Activated T-cell treated with anti-CD3 and anti-CD28 coated beads, Interleukin-2, amount 50 U/mL, for 72 hours (primary cell): ENCODE data around the gene LMNB1. TPM values are rescaled to one million over a fixed set of nuclear protein-coding genes. Genes with fewer than 3 reads are reported as not detected.
"Not testable (repeated sequence)": the region's sequence is repeated elsewhere in the genome, so short reads cannot be mapped to it uniquely, and the experiment has no call there.

ENCODE experiments used
- ATAC-seq, 2 donors: fragments of 150-1000 bp; cut with Tn5 transposase; replicated peaks in 1 of 2; 2 replicates each; pipeline ENCODE4 v1.10.0; 2021; ENCODE audit warnings: moderate library complexity in 2 of 2, mild to moderate bottlenecking in 1 of 2
- DNase-seq, 2 donors: peaks; one replicate each; pipeline ENCODE4 v3.0.0; 2021 to 2022; ENCODE audit warnings: mixed read lengths in 1 of 2
- H3K27ac Mint-ChIP-seq: one replicate; pipeline ENCODE4 v1.8.0; 2022; ENCODE audit warnings: mild to moderate bottlenecking, moderate library complexity, mixed read lengths
- H3K27me3 Mint-ChIP-seq: one replicate; pipeline ENCODE4 v1.8.0; 2022; ENCODE audit warnings: low read depth, mixed read lengths
- H3K36me3 Mint-ChIP-seq, 2 donors: one replicate each; pipeline ENCODE4 v1.8.0; 2022; ENCODE audit warnings: mixed read lengths in 2 of 2, mild to moderate bottlenecking in 1 of 2; ENCODE audit not compliant: insufficient read depth in 2 of 2
- H3K4me1 Mint-ChIP-seq: one replicate; pipeline ENCODE4 v1.8.0; 2022; ENCODE audit warnings: low read depth, mixed read lengths
- H3K4me3 Mint-ChIP-seq, 2 donors: one replicate each; pipeline ENCODE4 v1.8.0; 2022; ENCODE audit warnings: mild to moderate bottlenecking in 2 of 2, mixed read lengths in 2 of 2, moderate library complexity in 2 of 2
- H3K9me3 Mint-ChIP-seq, 2 donors: one replicate each; pipeline ENCODE4 v1.8.0; 2022; ENCODE audit warnings: mixed read lengths in 2 of 2
- total RNA-seq, 2 donors: library from RNA; stranded (reverse); gene quantifications; one replicate each; pipeline ENCODE4 v1.2.3, GENCODE V29; 2022

Gene LMNB1
- total RNA-seq, 2 donors from 2014 or later, result 186 to 211 TPM

DNA sequence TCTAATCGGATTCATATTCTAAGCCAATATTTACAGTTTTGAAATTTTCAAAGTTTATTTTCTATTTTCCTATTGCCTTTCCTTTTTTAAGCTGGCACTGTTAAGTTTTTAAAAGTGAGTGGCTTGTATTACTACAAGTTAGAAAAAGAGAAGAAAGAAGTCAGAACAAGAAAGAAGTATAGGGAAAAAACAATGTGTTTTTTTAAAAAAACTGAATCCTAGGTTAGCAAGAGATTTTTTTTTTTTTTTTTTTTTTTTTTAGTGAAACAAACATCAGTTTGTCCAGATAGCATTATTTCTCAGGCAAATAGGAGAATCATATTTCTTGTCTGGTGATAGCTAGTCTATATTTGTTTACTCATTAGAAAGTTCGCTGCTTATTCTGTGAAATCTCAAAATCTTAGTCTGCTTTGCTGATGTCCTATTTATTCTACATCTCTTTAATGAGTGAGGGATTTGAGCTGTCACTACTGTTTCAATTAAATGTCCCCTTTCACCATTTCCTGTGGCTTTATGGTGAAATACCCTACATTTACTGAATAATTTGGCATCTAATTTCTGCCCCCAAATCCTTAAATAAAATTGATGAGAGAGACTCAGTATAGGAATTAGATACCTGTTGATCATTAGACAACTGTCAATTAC, 19.1 kb upstream of the LMNB1 start:
- ATAC-seq, result no peak
- H3K4me3 Mint-ChIP-seq, result peak overlapping the region; percentile 62 to 75
- no peak for DNase-seq
- H3K27me3 Mint-ChIP-seq, result no peaks in the 10 kb centered on the region
- H3K9me3 Mint-ChIP-seq, result peaks cover 0 to 2% of the 10 kb centered on the region in 2 donors
- H3K27ac Mint-ChIP-seq, result peak overlapping the region; percentile 70
- peaks cover 57% of the 10 kb centered on the region for H3K4me1 Mint-ChIP-seq
- peaks cover 2 to 3% of the 10 kb centered on the region in 2 donors for H3K36me3 Mint-ChIP-seq

DNA sequence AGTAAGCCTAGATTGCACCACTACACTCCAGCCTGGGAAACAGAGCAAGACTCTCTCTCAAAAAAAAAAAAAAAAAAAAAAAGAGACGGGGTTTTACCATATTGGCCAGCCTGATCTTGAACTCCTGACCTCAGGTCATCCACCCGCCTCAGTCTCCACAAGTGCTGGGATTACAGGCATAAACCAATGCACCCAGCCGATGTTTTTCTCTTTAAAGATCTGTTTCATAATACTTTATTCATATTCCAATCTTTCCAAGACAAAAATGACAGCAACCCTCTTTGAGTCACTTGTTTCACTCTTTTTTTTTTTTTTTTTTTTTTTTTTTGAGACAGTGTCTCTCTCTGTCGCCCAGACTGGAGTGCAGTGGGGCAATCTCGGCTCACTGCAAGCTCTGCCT, 13.6 kb upstream of the LMNB1 start:
- Mint-ChIP-seq H3K4me3 (peak overlapping the region; percentile 36 to 49), H3K9me3 (peaks cover 0 to 2% of the 10 kb centered on the region in 2 donors), H3K27ac (peak overlapping the region; percentile 77), H3K36me3 (peaks cover 2 to 3% of the 10 kb centered on the region in 2 donors), H3K27me3 (no peaks in the 10 kb centered on the region), H3K4me1 (peaks cover 55% of the 10 kb centered on the region)
- no peak for ATAC-seq
- no peak for DNase-seq

DNA sequence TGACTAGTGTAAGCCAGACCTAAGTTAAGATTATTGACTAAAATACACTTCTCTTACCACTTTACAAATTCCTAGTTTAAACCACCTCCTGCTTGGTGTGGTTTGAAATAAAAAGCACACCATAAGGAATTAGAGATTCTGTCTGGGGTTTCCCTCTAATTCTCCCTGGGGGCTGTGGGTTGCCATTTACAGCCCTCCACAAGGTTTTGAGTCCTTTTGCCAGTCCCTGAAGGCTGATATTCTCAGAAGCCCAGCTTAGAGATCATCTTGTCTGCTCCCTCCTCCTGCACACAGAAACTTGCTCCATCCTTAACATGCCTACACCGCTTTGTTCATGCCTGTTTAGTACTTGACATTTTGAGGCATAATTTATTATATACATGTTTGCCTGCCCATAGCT, 7.2 kb upstream of the LMNB1 start:
- no peak for ATAC-seq
- no peaks in the 10 kb centered on the region for H3K27me3 Mint-ChIP-seq
- H3K27ac Mint-ChIP-seq, result peak overlapping the region; percentile 57

DNA sequence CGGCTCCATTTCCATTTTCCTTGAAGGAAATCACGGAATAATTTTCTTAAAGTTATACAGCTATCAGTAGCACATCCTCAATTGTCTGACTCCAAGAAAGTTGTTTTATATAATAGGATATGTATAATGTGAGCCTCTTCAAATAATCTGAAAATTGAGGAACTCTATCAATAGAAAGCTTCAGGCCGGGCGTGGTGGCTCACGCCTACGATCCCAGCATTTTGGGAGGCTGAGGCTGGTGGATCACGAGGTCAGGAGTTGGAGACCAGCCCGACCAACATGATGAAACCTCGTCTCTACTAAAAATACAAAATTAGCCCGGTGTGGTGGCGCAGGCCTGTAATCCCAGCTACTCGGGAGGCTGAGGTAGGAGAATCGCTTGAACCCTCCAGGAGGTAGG, 3.4 kb upstream of the LMNB1 start:
- peaks cover 12% of the 10 kb centered on the region for H3K4me1 Mint-ChIP-seq
- H3K4me3 Mint-ChIP-seq, H3K27me3 Mint-ChIP-seq, H3K9me3 Mint-ChIP-seq, H3K36me3 Mint-ChIP-seq, ATAC-seq, DNase-seq, H3K27ac Mint-ChIP-seq: not testable (repeated sequence)

More for the DNA sequence above, 7.2 kb upstream of the LMNB1 start:
- Mint-ChIP-seq H3K36me3 (no peaks in the 10 kb centered on the region), H3K4me3 (no peak overlapping the region), H3K9me3 (no peaks in the 10 kb centered on the region), H3K4me1 (no peaks in the 10 kb centered on the region)
- no peak for DNase-seq

- H3K4me1 Mint-ChIP-seq, result peaks cover 18% of the 10 kb centered on the region
- not testable (repeated sequence) for H3K4me3 Mint-ChIP-seq, H3K27ac Mint-ChIP-seq, DNase-seq, H3K9me3 Mint-ChIP-seq, H3K27me3 Mint-ChIP-seq, H3K36me3 Mint-ChIP-seq, ATAC-seq
Measured at GRCh38 chr5:126774595-126774994, 2.3 kb upstream of the LMNB1 start.

DNA sequence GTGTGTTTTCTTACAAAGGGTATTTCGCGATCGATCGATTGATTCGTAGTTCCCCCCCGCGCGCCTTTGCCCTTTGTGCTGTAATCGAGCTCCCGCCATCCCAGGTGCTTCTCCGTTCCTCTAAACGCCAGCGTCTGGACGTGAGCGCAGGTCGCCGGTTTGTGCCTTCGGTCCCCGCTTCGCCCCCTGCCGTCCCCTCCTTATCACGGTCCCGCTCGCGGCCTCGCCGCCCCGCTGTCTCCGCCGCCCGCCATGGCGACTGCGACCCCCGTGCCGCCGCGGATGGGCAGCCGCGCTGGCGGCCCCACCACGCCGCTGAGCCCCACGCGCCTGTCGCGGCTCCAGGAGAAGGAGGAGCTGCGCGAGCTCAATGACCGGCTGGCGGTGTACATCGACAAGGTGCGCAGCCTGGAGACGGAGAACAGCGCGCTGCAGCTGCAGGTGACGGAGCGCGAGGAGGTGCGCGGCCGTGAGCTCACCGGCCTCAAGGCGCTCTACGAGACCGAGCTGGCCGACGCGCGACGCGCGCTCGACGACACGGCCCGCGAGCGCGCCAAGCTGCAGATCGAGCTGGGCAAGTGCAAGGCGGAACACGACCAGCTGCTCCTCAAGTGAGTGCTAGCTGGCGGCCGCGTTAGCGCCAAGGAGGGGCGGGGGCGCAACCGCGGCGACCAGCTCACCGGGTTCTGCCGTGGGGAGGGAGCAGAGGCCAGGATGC, 480 bp downstream of the LMNB1 start:
- H3K4me3 Mint-ChIP-seq, result peak overlapping the region; percentile 96 to 99
- peaks cover 37% of the 10 kb centered on the region for H3K4me1 Mint-ChIP-seq
- H3K9me3 Mint-ChIP-seq, result no peaks in the 10 kb centered on the region
- peak overlapping the region; percentile 89 for H3K27ac Mint-ChIP-seq
- H3K36me3 Mint-ChIP-seq, result peaks cover 8 to 17% of the 10 kb centered on the region in 2 donors
- peak; percentile 33 to 42 for ATAC-seq
- peak; percentile 69 to 72 for DNase-seq
- H3K27me3 Mint-ChIP-seq, result no peaks in the 10 kb centered on the region

- Mint-ChIP-seq H3K4me3 (peak overlapping the region; percentile 96 to 99), H3K36me3 (peaks cover 8 to 17% of the 10 kb centered on the region in 2 donors), H3K27ac (peak overlapping the region; percentile 89), H3K27me3 (no peaks in the 10 kb centered on the region), H3K9me3 (no peaks in the 10 kb centered on the region), H3K4me1 (peaks cover 37% of the 10 kb centered on the region)
- DNase-seq (peak; percentile 95 to 97), ATAC-seq (peak; percentile 76 to 78)
Measured at GRCh38 chr5:126777975-126778674, 1.2 kb downstream of the LMNB1 start.

GRCh38 chr5:126778675-126779403, 1.9 kb downstream of the LMNB1 start:
- H3K4me3 Mint-ChIP-seq, result peak overlapping the region; percentile 96 to 99
- H3K36me3 Mint-ChIP-seq, result peaks cover 8 to 17% of the 10 kb centered on the region in 2 donors
- no peaks in the 10 kb centered on the region for H3K9me3 Mint-ChIP-seq
- ATAC-seq (peak; percentile 4 to 6), DNase-seq (no peak)
- peak overlapping the region; percentile 89 for H3K27ac Mint-ChIP-seq
- peaks cover 42% of the 10 kb centered on the region for H3K4me1 Mint-ChIP-seq
- H3K27me3 Mint-ChIP-seq, result no peaks in the 10 kb centered on the region

GRCh38 chr5:126780165-126780827, 3.4 kb downstream of the LMNB1 start:
- DNase-seq, result peak; percentile 46 to 54
- no peak for ATAC-seq
- H3K27me3 Mint-ChIP-seq, result no peaks in the 10 kb centered on the region

DNA sequence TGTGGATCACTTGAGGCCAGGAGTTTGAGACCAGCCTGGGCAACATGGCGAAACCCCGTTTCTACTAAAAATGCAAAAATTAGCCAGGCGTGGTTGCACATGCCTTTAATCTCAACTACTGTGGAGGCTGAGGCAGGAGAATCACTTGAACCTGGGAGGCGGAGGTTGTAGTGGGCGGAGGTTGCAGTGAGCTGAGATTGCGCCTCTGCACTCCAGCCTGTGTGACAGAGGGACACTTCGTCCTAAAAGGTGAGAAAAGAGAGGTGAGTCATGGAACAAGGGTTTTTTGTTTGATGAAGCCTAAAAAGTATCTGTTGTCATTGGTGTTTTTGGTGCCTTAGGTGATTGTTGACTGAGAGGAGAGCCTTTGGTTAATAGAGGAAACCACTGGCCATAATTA, 11.5 kb downstream of the LMNB1 start:
- H3K27ac Mint-ChIP-seq, result peak overlapping the region; percentile 6
- H3K4me1 Mint-ChIP-seq, result peaks cover 71% of the 10 kb centered on the region
- H3K9me3 Mint-ChIP-seq, H3K27me3 Mint-ChIP-seq, DNase-seq: not testable (repeated sequence)
- H3K4me3 Mint-ChIP-seq, result peak overlapping the region in 1 of 2 donors; percentile 6
- peaks cover 8 to 20% of the 10 kb centered on the region in 2 donors for H3K36me3 Mint-ChIP-seq
- peak; percentile 51 to 63 for ATAC-seq

More at GRCh38 chr5:126780165-126780827, 3.4 kb downstream of the LMNB1 start:
- H3K27ac Mint-ChIP-seq, result peak overlapping the region; percentile 89
- peak overlapping the region; percentile 96 to 99 for H3K4me3 Mint-ChIP-seq
- H3K4me1 Mint-ChIP-seq, result peaks cover 42% of the 10 kb centered on the region
- H3K36me3 Mint-ChIP-seq, result peaks cover 8 to 17% of the 10 kb centered on the region in 2 donors
- H3K9me3 Mint-ChIP-seq, result no peaks in the 10 kb centered on the region

- Mint-ChIP-seq H3K36me3 (peaks cover 4 to 20% of the 10 kb centered on the region in 2 donors), H3K27ac (no peak overlapping the region), H3K27me3 (no peaks in the 10 kb centered on the region), H3K4me1 (peaks cover 79% of the 10 kb centered on the region), H3K9me3 (no peaks in the 10 kb centered on the region), H3K4me3 (peak overlapping the region in 1 of 2 donors; percentile 8)
- DNase-seq (no peak), ATAC-seq (peak in 1 of 2 donors; percentile 28)
Measured at GRCh38 chr5:126793097-126793496, 16.2 kb downstream of the LMNB1 start.

DNA sequence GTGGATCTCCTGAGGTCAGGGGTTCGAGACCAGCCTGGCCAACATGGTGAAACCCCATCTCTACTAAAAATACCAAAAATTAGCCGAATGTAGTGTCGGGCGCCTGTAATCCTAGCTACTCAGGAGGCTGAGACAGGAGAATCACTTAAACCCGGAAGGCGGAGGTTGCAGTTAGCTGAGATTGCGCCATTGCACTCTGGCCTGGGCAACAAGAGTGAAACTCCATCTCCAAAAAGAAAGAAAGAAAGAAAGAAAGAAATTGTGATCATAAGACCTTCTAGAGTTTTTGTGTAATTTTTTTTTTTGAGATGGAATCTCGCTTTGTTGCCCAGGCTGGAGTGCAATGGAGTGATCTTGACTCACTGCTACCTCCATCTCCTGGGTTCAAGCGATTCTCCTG, 16.7 kb downstream of the LMNB1 start:
- ATAC-seq, H3K9me3 Mint-ChIP-seq: not testable (repeated sequence)
- H3K4me1 Mint-ChIP-seq, result peaks cover 79% of the 10 kb centered on the region

More for the DNA sequence above, 16.7 kb downstream of the LMNB1 start:
- not testable (repeated sequence) for DNase-seq, H3K4me3 Mint-ChIP-seq, H3K27ac Mint-ChIP-seq, H3K27me3 Mint-ChIP-seq
- peaks cover 1 to 19% of the 10 kb centered on the region in 2 donors for H3K36me3 Mint-ChIP-seq
